ENCODE results near the gene MEIOB.

Gene MEIOB

GRCh38 chr16:1785846-1786170 lies 86.2 kb downstream of the MEIOB start:
- no peak for DNase-seq

- DNase-seq, result no peak
Measured at GRCh38 chr16:1784977-1785845, 86.8 kb downstream of the MEIOB start.
